ENCODE results near the gene ZNF609.

The ZNF609 gene

GRCh38 chr15:64438653-64439447 is 21.5 kb upstream of the ZNF609 start:
- Histone ChIP-seq H3K27ac (ENCODE audit: low read depth, low read length) (no peak overlapping the region), H3K9ac (ENCODE audit: low read length in 5 of 5) (no peak overlapping the region), H3K4me3 (ENCODE audit: low read depth in 1 of 5, low read length in 5 of 5) (no peak overlapping the region), H3K9me3 (ENCODE audit: control insufficient read depth in 5 of 5, low read length in 5 of 5) (no peaks in the 10 kb centered on the region), H3K36me3 (ENCODE audit: control insufficient read depth in 5 of 5, insufficient read depth in 5 of 5, low read length in 5 of 5) (peaks cover 0 to 12% (median 0%) of the 10 kb centered on the region in 5 donors), H3K4me1 (ENCODE audit: control insufficient read depth in 5 of 5, insufficient read depth in 5 of 5, low read length in 5 of 5) (peaks cover 0 to 3% (median under 1%) of the 10 kb centered on the region in 5 donors), H3K27me3 (ENCODE audit: control insufficient read depth in 5 of 5, insufficient read depth in 4 of 5, low read length in 5 of 5) (no peaks in the 10 kb centered on the region)

GRCh38 chr15:64441852-64442251 is 18.5 kb upstream of the ZNF609 start:
- H3K36me3 ChIP-seq (ENCODE audit: control insufficient read depth in 5 of 5, insufficient read depth in 5 of 5, low read length in 5 of 5), result peaks cover 5 to 15% (median 7%) of the 10 kb centered on the region in 5 donors
- no peaks in the 10 kb centered on the region for H3K9me3 ChIP-seq (ENCODE audit: control insufficient read depth in 5 of 5, low read length in 5 of 5)
- H3K27ac ChIP-seq (ENCODE audit: low read depth, low read length), result no peak overlapping the region
- H3K9ac ChIP-seq (ENCODE audit: low read length in 5 of 5), result no peak overlapping the region
- no peaks in the 10 kb centered on the region for H3K27me3 ChIP-seq (ENCODE audit: control insufficient read depth in 5 of 5, insufficient read depth in 4 of 5, low read length in 5 of 5)
- H3K4me3 ChIP-seq (ENCODE audit: low read depth in 1 of 5, low read length in 5 of 5), result no peak overlapping the region
- peaks cover 0 to 10% (median 3%) of the 10 kb centered on the region in 5 donors for H3K4me1 ChIP-seq (ENCODE audit: control insufficient read depth in 5 of 5, insufficient read depth in 5 of 5, low read length in 5 of 5)

GRCh38 chr15:64443016-64443415 is 17.4 kb upstream of the ZNF609 start:
- Histone ChIP-seq H3K27ac (ENCODE audit: low read depth, low read length) (peak overlapping the region; percentile 30), H3K4me1 (ENCODE audit: control insufficient read depth in 5 of 5, insufficient read depth in 5 of 5, low read length in 5 of 5) (peaks cover 0 to 10% (median 3%) of the 10 kb centered on the region in 5 donors), H3K9ac (ENCODE audit: low read length in 5 of 5) (no peak overlapping the region), H3K4me3 (ENCODE audit: low read depth in 1 of 5, low read length in 5 of 5) (no peak overlapping the region), H3K36me3 (ENCODE audit: control insufficient read depth in 5 of 5, insufficient read depth in 5 of 5, low read length in 5 of 5) (peaks cover 13 to 22% (median 16%) of the 10 kb centered on the region in 5 donors), H3K9me3 (ENCODE audit: control insufficient read depth in 5 of 5, low read length in 5 of 5) (no peaks in the 10 kb centered on the region), H3K27me3 (ENCODE audit: control insufficient read depth in 5 of 5, insufficient read depth in 4 of 5, low read length in 5 of 5) (no peaks in the 10 kb centered on the region)

- H3K9me3 ChIP-seq (ENCODE audit: control insufficient read depth in 5 of 5, low read length in 5 of 5), result no peaks in the 10 kb centered on the region
These were observed 16.4 kb upstream of the ZNF609 start for GRCh38 chr15:64443747-64444621.

GRCh38 chr15:64444836-64445235 is 15.5 kb upstream of the ZNF609 start:
- H3K9me3 ChIP-seq (ENCODE audit: control insufficient read depth in 5 of 5, low read length in 5 of 5), result no peaks in the 10 kb centered on the region
- H3K36me3 ChIP-seq (ENCODE audit: control insufficient read depth in 5 of 5, insufficient read depth in 5 of 5, low read length in 5 of 5), result peaks cover 16 to 27% (median 22%) of the 10 kb centered on the region in 5 donors
- no peak overlapping the region for H3K27ac ChIP-seq (ENCODE audit: low read depth, low read length)
- H3K4me3 ChIP-seq (ENCODE audit: low read depth in 1 of 5, low read length in 5 of 5), result no peak overlapping the region
- no peaks in the 10 kb centered on the region for H3K27me3 ChIP-seq (ENCODE audit: control insufficient read depth in 5 of 5, insufficient read depth in 4 of 5, low read length in 5 of 5)
- peaks cover 0 to 10% (median 3%) of the 10 kb centered on the region in 5 donors for H3K4me1 ChIP-seq (ENCODE audit: control insufficient read depth in 5 of 5, insufficient read depth in 5 of 5, low read length in 5 of 5)
- H3K9ac ChIP-seq (ENCODE audit: low read length in 5 of 5), result no peak overlapping the region

More at GRCh38 chr15:64443747-64444621, 16.4 kb upstream of the ZNF609 start:
- no peaks in the 10 kb centered on the region for H3K27me3 ChIP-seq (ENCODE audit: control insufficient read depth in 5 of 5, insufficient read depth in 4 of 5, low read length in 5 of 5)
- H3K4me1 ChIP-seq (ENCODE audit: control insufficient read depth in 5 of 5, insufficient read depth in 5 of 5, low read length in 5 of 5), result peaks cover 0 to 10% (median 3%) of the 10 kb centered on the region in 5 donors
- peak overlapping the region; percentile 30 for H3K27ac ChIP-seq (ENCODE audit: low read depth, low read length)
- H3K4me3 ChIP-seq (ENCODE audit: low read depth in 1 of 5, low read length in 5 of 5), result no peak overlapping the region
- peaks cover 16 to 27% (median 22%) of the 10 kb centered on the region in 5 donors for H3K36me3 ChIP-seq (ENCODE audit: control insufficient read depth in 5 of 5, insufficient read depth in 5 of 5, low read length in 5 of 5)
- H3K9ac ChIP-seq (ENCODE audit: low read length in 5 of 5), result peak overlapping the region in 1 of 5 donors; percentile 41

- Histone ChIP-seq H3K4me3 (ENCODE audit: low read depth in 1 of 5, low read length in 5 of 5) (no peak overlapping the region), H3K4me1 (ENCODE audit: control insufficient read depth in 5 of 5, insufficient read depth in 5 of 5, low read length in 5 of 5) (peaks cover 0 to 10% (median 3%) of the 10 kb centered on the region in 5 donors), H3K9ac (ENCODE audit: low read length in 5 of 5) (no peak overlapping the region), H3K27ac (ENCODE audit: low read depth, low read length) (no peak overlapping the region), H3K9me3 (ENCODE audit: control insufficient read depth in 5 of 5, low read length in 5 of 5) (no peaks in the 10 kb centered on the region), H3K36me3 (ENCODE audit: control insufficient read depth in 5 of 5, insufficient read depth in 5 of 5, low read length in 5 of 5) (peaks cover 16 to 29% (median 25%) of the 10 kb centered on the region in 5 donors), H3K27me3 (ENCODE audit: control insufficient read depth in 5 of 5, insufficient read depth in 4 of 5, low read length in 5 of 5) (no peaks in the 10 kb centered on the region)
These were observed 12.7 kb upstream of the ZNF609 start for GRCh38 chr15:64447536-64448315.

GRCh38 chr15:64452988-64453688 is 7.2 kb upstream of the ZNF609 start:
- no peaks in the 10 kb centered on the region for H3K27me3 ChIP-seq (ENCODE audit: control insufficient read depth in 5 of 5, insufficient read depth in 4 of 5, low read length in 5 of 5)
- no peaks in the 10 kb centered on the region for H3K9me3 ChIP-seq (ENCODE audit: control insufficient read depth in 5 of 5, low read length in 5 of 5)
- peaks cover 8 to 27% (median 25%) of the 10 kb centered on the region in 5 donors for H3K36me3 ChIP-seq (ENCODE audit: control insufficient read depth in 5 of 5, insufficient read depth in 5 of 5, low read length in 5 of 5)
- no peak overlapping the region for H3K27ac ChIP-seq (ENCODE audit: low read depth, low read length)
- peaks cover 0 to 9% (median 7%) of the 10 kb centered on the region in 5 donors for H3K4me1 ChIP-seq (ENCODE audit: control insufficient read depth in 5 of 5, insufficient read depth in 5 of 5, low read length in 5 of 5)
- peak overlapping the region in 1 of 5 donors; percentile 25 for H3K9ac ChIP-seq (ENCODE audit: low read length in 5 of 5)
- no peak overlapping the region for H3K4me3 ChIP-seq (ENCODE audit: low read depth in 1 of 5, low read length in 5 of 5)

- peaks cover 8 to 23% (median 20%) of the 10 kb centered on the region in 5 donors for H3K36me3 ChIP-seq (ENCODE audit: control insufficient read depth in 5 of 5, insufficient read depth in 5 of 5, low read length in 5 of 5)
- peaks cover 0 to 9% (median 7%) of the 10 kb centered on the region in 5 donors for H3K4me1 ChIP-seq (ENCODE audit: control insufficient read depth in 5 of 5, insufficient read depth in 5 of 5, low read length in 5 of 5)
- no peaks in the 10 kb centered on the region for H3K27me3 ChIP-seq (ENCODE audit: control insufficient read depth in 5 of 5, insufficient read depth in 4 of 5, low read length in 5 of 5)
- peak overlapping the region in 1 of 5 donors; percentile 25 for H3K9ac ChIP-seq (ENCODE audit: low read length in 5 of 5)
- H3K9me3 ChIP-seq (ENCODE audit: control insufficient read depth in 5 of 5, low read length in 5 of 5), result no peaks in the 10 kb centered on the region
- H3K4me3 ChIP-seq (ENCODE audit: low read depth in 1 of 5, low read length in 5 of 5), result no peak overlapping the region
- H3K27ac ChIP-seq (ENCODE audit: low read depth, low read length), result no peak overlapping the region
These were observed 6.7 kb upstream of the ZNF609 start for GRCh38 chr15:64453689-64454037.

GRCh38 chr15:64454282-64454681 is 6.1 kb upstream of the ZNF609 start:
- peaks cover 8 to 22% (median 16%) of the 10 kb centered on the region in 5 donors for H3K36me3 ChIP-seq (ENCODE audit: control insufficient read depth in 5 of 5, insufficient read depth in 5 of 5, low read length in 5 of 5)
- H3K27ac ChIP-seq (ENCODE audit: low read depth, low read length), result no peak overlapping the region
- no peak overlapping the region for H3K4me3 ChIP-seq (ENCODE audit: low read depth in 1 of 5, low read length in 5 of 5)

More at GRCh38 chr15:64454282-64454681, 6.1 kb upstream of the ZNF609 start:
- Histone ChIP-seq H3K9me3 (ENCODE audit: control insufficient read depth in 5 of 5, low read length in 5 of 5) (no peaks in the 10 kb centered on the region), H3K27me3 (ENCODE audit: control insufficient read depth in 5 of 5, insufficient read depth in 4 of 5, low read length in 5 of 5) (no peaks in the 10 kb centered on the region), H3K4me1 (ENCODE audit: control insufficient read depth in 5 of 5, insufficient read depth in 5 of 5, low read length in 5 of 5) (peaks cover 0 to 9% (median 7%) of the 10 kb centered on the region in 5 donors), H3K9ac (ENCODE audit: low read length in 5 of 5) (no peak overlapping the region)
